Lung (tissue), 12 donors: ENCODE results near the gene KEL. TPM values are rescaled to one million over a fixed set of nuclear protein-coding genes. Genes with fewer than 3 reads are reported as not detected.

Experiments used
- ATAC-seq: fragments of 200-7000 bp; cut with Tn5 transposase; one replicate; pipeline ENCODE4 v1.9.1; 2020; ENCODE audit warnings: moderate number of reproducible peaks; ENCODE audit not compliant: insufficient read depth, low FRiP score
- DNase-seq, 3 donors: peaks; one replicate each; pipeline ENCODE4 v3.0.0-alpha.2; 2013 to 2017
- H3K27ac ChIP-seq, 2 donors: one replicate each; pipeline ENCODE4 v1.5.1; 2013; ENCODE audit warnings: mild to moderate bottlenecking in 2 of 2, moderate library complexity in 2 of 2, control low read depth in 1 of 2, inconsistent platforms in 1 of 2, low read depth in 1 of 2, low read length in 1 of 2
- H3K27me3 ChIP-seq, 3 donors: one replicate each; pipeline ENCODE4 v1.5.1; 2013; ENCODE audit warnings: low read length in 2 of 3; ENCODE audit not compliant: control insufficient read depth in 3 of 3, insufficient read depth in 3 of 3
- H3K36me3 ChIP-seq, 4 donors: one replicate each; pipeline ENCODE4 v1.5.1; 2013; ENCODE audit warnings: low read length in 4 of 4, mild to moderate bottlenecking in 1 of 4, moderate library complexity in 1 of 4; ENCODE audit not compliant: control insufficient read depth in 4 of 4, insufficient read depth in 4 of 4
- H3K4me1 ChIP-seq, 5 donors: one replicate each; pipeline ENCODE4 v1.5.1; 2013; ENCODE audit warnings: low read length in 5 of 5, mild to moderate bottlenecking in 2 of 5, moderate library complexity in 1 of 5; ENCODE audit not compliant: control insufficient read depth in 5 of 5, insufficient read depth in 5 of 5
- H3K4me3 ChIP-seq: one replicate; pipeline ENCODE4 v1.5.1; 2013; ENCODE audit warnings: mild to moderate bottlenecking, control low read depth, moderate library complexity
- H3K9ac ChIP-seq, 2 donors: one replicate each; pipeline ENCODE4 v1.5.1; 2013; ENCODE audit warnings: low read length in 2 of 2, control low read depth in 1 of 2; ENCODE audit not compliant: insufficient read depth in 1 of 2
- H3K9me3 ChIP-seq, 4 donors: one replicate each; pipeline ENCODE4 v1.5.1; 2013; ENCODE audit warnings: low read length in 3 of 4, mild to moderate bottlenecking in 1 of 4, moderate library complexity in 1 of 4; ENCODE audit not compliant: control insufficient read depth in 4 of 4, insufficient read depth in 3 of 4
- WGBS, 2 donors: extraction: QIAGEN DNeasy Blood & Tissue Kit; methylation state at CpG; one replicate each; pipeline ENCODE4 v1.1.7; 2013; 5-methylcytosine and 5-hydroxymethylcytosine counted together
- polyA plus RNA-seq, 2 donors: library from polyadenylated mRNA; stranded (reverse); fragments of 200-250 nt; gene quantifications; one replicate each; pipeline ENCODE4 v1.2.1, GENCODE V29; 2013
- total RNA-seq, 2 donors: library from RNA; depleted of rRNA in 1 of 2; stranded (reverse); fragments of >200 nt in 1 of 2; gene quantifications; one replicate each; pipeline ENCODE4 v1.2.1, GENCODE V29; 2014 to 2021
- TF ChIP-seq, protein P1 (sequence below): IDR thresholded peaks from 2 replicates; pipeline ENCODE4 v1.5.1; 2012; ENCODE audit warnings: mild to moderate bottlenecking; ENCODE audit errors: control extremely low read depth, extremely low read depth
- donor health status: control.
- donor health status: control.
- donor health status: Bipolar disorder and iron deficiency.
- donor health status: healthy.
- donor health status: DM: yes; HTN: yes; CAD: no.

The KEL gene
- total and polyA plus RNA-seq, 4 donors, result 0.23 to 8.3 (median 1.1) TPM

DNA sequence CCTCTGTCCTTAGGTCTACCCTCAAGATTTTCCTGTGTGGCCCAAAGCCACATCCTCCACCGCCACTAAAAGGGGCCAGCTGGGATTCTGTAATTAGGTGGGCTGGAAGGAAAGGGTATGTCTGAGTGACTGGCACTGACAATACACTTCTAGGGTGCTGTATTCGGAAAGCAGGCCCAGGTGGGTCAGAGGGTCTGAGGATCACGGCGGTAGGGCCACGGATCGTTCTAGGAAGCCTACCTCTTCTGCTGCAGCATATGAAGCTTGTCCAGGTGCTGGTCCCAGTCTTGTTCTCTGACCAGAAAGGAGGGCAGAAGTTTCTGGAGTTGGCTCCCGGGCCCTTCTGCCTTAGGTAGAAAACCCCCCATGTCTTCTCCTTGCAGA lies 29.1 kb downstream of the KEL start:
- ATAC-seq, result no peak
- TF ChIP-seq, protein P1, sequence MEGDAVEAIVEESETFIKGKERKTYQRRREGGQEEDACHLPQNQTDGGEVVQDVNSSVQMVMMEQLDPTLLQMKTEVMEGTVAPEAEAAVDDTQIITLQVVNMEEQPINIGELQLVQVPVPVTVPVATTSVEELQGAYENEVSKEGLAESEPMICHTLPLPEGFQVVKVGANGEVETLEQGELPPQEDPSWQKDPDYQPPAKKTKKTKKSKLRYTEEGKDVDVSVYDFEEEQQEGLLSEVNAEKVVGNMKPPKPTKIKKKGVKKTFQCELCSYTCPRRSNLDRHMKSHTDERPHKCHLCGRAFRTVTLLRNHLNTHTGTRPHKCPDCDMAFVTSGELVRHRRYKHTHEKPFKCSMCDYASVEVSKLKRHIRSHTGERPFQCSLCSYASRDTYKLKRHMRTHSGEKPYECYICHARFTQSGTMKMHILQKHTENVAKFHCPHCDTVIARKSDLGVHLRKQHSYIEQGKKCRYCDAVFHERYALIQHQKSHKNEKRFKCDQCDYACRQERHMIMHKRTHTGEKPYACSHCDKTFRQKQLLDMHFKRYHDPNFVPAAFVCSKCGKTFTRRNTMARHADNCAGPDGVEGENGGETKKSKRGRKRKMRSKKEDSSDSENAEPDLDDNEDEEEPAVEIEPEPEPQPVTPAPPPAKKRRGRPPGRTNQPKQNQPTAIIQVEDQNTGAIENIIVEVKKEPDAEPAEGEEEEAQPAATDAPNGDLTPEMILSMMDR, result no peak

DNA sequence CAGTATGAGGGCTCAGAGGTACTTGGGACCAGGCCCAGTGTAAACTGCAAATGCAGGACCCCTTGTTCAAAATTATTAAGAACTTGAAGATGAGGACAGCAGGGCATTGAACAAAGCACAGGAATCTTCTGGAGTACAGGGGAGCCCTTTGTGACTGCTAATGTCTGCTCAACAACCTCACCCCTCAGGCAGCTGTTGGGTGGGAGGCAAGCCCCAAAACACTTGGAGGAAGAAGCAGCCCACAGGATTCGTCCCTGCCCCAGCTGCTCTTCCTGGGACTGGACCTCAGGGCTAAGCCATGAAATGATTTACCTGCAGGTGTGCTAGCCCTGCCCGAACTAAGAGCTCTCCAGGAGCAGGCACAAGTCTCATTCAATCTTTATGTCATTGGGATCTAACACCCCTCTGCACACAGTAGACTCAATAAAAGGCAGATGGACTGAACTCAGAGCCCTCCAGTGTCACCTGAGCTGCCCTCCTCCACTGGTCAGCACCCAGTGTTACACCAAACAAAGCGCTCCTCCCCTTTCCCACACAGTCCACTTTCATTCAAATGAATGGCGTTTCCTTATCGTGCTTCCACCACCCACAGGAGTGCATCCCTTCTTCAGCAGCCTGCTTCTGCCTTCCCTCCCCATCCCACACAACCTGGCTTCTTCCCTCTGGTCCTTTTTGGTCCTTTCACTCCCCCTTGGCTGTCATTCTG lies 29.6 kb downstream of the KEL start:
- 71 to 77% methylated on average over 5 of the region's 5 CpGs for WGBS, 2 donors
- peaks cover 0 to 5% (median 1%) of the 10 kb centered on the region in 4 donors for H3K9me3 ChIP-seq
- DNase-seq (no peak), ATAC-seq (no peak)
- no peaks in the 10 kb centered on the region for H3K36me3 ChIP-seq
- no peak overlapping the region for H3K4me3 ChIP-seq
- no peak overlapping the region for H3K9ac ChIP-seq
- H3K4me1 ChIP-seq, result no peaks in the 10 kb centered on the region
- TF ChIP-seq, protein P1, result no peak
- no peak overlapping the region for H3K27ac ChIP-seq
- no peaks in the 10 kb centered on the region for H3K27me3 ChIP-seq

More for the DNA sequence above, 29.1 kb downstream of the KEL start:
- Histone ChIP-seq H3K27ac (no peak overlapping the region), H3K27me3 (no peaks in the 10 kb centered on the region), H3K4me3 (no peak overlapping the region), H3K4me1 (no peaks in the 10 kb centered on the region), H3K9me3 (peaks cover 0 to 2% (median 0%) of the 10 kb centered on the region in 4 donors), H3K36me3 (no peaks in the 10 kb centered on the region), H3K9ac (no peak overlapping the region)
- DNase-seq, result no peak
- 84% methylated on average over 7 of the region's 7 CpGs for WGBS, 2 donors

DNA sequence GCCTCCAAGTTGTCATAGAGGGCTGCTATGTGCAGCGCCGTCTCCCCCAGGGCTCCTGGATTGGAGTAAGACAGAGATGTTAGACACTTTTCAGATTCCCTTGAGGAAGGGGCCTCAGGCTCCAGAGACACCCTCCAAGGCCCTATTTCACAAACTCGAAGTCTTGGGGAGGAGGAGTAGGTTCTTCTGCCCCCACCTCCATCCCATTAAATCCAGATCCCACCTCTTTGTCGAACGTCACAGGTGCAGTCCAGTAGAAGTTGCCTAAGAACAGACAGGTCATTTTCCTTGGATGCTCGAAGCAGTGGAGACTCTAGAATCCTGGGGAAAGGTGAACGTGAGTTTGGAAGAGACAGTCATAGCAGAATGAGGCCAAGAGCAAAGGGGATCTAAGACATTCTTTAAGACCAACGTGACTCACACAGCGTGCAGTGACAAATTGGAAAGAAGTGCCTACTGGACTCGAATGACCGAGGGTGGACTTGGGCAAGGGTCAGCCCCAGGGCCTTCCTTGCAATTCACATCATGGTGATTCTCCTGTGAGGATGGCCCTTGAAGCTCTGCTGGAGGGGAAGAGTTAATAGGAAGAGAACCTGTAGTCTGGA lies 31.9 kb downstream of the KEL start:
- no peak overlapping the region for H3K4me3 ChIP-seq
- H3K27ac ChIP-seq, result no peak overlapping the region
- H3K9ac ChIP-seq, result no peak overlapping the region
- no peak for DNase-seq
- no peak for ATAC-seq
- no peaks in the 10 kb centered on the region for H3K4me1 ChIP-seq
- 92 to 97% methylated on average over 11 of the region's 11 CpGs for WGBS, 2 donors
- TF ChIP-seq, protein P1, result no peak
- H3K9me3 ChIP-seq, result peaks cover 0 to 5% (median 1%) of the 10 kb centered on the region in 4 donors
- H3K27me3 ChIP-seq, result no peaks in the 10 kb centered on the region
- no peaks in the 10 kb centered on the region for H3K36me3 ChIP-seq
